GM21423 (cell line): ENCODE results near the gene PROX1.
"Not testable (repeated sequence)": the region's sequence is repeated elsewhere in the genome, so short reads cannot be mapped to it uniquely, and the experiment has no call there.

ENCODE experiments used
- ATAC-seq: cut with Tn5 transposase; IDR thresholded peaks from one replicate; pipeline ENCODE4 v1.9.1; 2021; ENCODE audit warnings: mild to moderate bottlenecking, moderate library complexity; ENCODE audit not compliant: unreplicated experiment

PROX1 gene

GRCh38 chr1:214066936-214067335, 79.2 kb downstream of the PROX1 start:
- no peak for ATAC-seq

GRCh38 chr1:214067397-214067796, 79.6 kb downstream of the PROX1 start:
- ATAC-seq: no peak

DNA sequence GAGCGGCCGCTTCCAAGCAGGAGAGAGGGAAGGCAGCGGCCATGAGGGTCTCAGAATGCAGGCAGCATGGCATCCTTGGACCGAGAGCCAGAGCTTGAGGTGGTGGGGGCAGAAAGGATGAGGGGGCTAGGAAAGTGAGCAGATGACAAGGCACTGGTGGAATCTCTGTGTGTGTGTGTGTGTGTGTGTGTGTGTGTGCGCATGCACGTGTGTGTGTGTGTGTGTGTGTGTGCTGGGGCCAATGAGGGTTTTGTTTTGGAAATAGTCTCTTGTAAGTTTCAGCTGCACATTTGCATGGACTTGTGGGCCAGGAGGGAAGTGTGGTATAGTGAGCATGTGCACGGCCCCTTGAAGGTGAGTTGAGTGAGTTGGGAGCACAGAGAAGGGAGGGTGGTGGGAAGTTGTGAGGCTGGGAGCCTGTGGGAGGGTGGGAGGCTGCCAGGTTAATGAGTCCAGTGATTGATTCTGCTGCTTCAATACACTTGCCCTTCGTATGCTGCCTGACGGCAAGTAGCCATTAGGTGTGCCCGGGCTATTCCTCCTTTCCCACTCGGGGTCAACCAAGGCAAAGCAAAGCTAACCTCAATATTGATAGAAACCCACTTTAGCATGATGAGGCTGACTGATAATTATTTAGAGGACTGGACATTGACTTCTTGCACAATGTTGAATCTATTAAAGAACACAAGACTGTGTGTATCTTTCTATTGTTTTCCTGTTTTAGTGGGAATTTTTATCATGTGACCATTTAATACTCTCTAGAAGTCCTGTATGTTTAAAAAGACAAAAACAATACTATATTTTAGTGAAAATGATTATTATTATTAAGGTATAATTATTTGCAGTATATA, 80.3 kb downstream of the PROX1 start:
- ATAC-seq: no peak

- no peak for ATAC-seq
These were observed 81.2 kb downstream of the PROX1 start for GRCh38 chr1:214068979-214069378.

- no peak for ATAC-seq
These were observed 83.7 kb downstream of the PROX1 start for GRCh38 chr1:214071469-214071868.

DNA sequence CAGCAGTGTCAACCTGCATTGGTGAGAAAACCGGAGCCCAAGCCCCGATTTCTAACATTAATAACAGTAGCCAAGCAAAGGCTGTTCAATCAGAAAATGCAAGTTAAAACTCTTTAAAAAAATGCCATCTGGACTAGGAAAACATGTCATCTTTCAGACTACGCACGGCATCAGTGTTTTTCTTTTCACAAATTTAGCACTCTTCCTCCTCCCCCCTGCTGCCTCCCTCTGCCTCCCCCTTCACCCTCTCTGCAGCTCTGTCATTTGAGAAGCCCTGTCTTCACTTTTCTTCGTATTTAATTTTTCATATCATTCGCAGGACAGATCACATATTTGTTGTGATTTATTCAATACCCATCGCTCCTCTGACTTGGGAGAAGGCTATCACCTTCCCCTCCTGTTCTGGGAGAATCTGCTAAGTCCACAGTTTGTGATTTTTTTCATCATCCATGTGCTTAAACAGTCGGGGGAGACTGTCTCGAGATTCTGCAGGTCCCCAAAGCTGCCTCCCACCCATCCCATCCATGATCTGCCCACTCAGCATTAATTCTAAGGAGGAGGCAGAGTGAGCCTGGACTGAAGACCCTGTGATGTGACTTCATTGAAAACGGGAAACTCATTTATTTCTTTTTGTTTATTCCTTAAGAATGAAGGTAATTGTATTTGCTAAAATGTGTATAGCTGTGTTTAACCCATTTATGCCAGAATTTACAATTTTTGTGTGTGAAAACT, 84.8 kb downstream of the PROX1 start:
- ATAC-seq: no peak

GRCh38 chr1:214074477-214074876, 86.7 kb downstream of the PROX1 start:
- no peak for ATAC-seq

DNA sequence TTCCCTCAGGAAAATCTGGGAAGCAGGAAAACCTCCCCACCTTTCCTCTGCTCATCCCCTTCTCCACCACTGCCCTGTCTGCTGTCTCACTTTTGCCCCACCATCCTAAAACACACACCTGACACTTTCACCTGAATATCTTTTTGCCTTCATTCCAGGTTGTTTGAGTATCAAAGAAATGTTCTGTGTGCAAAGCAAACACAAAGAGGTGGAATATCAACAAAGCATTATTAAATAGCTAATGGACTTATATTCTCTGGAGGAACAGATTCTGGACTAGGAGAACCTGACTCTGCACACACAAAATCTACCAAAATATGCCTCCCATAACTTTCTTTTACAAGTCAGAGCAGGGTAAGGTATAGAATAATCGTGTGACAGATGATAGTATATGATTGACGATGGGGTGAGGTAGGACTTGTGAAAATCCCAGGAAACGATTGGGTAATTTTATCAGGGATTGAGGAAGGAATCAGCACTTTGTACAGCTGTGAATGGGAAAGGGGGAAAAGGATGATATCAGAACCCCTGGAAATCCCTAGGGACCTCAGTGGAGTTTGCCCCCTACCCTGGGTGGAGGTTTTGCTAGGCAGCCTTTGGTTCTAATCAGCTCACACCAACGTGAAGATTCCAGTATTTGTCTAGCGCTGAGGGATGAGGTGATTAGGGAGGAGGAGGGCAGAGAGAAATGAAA, 87.7 kb downstream of the PROX1 start:
- ATAC-seq: no peak

DNA sequence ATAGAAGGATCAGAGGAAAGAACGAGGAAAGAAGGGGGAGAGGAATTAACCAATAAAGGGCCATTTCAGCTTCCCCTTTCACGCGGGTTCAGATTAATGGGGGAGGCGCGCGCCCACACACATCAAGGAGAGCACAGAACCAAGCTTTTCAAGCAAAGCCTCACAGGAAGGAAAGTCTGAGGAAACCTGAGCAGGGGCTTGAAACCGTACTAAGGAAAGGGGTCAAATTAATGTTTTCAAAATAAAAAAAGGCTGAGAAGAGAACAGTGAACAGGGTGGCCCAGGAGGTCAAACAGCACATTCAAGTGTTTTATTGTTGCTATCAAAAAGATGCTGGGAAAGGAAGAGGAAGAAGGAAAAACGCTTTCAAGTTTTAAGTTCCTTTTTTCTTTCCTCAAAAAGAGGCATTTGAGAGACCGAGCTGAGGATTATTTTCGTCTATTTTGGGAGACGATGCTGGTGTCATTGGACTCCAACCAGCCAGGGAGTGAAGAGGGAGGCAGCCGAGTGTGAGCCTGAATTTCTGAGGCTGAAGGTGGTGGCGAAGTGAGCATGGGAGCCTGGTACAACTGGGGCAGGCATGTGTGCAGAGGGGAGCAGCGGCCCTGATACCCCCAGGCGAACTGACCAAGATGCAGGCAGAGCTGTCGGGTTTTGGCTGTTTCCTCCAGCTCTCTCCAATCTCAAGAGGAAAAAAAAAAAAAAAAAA, 88.4 kb downstream of the PROX1 start:
- no peak for ATAC-seq

- ATAC-seq: no peak
These were observed 88.9 kb downstream of the PROX1 start for GRCh38 chr1:214076708-214077065.

GRCh38 chr1:214078950-214079349, 91.2 kb downstream of the PROX1 start:
- ATAC-seq: no peak

DNA sequence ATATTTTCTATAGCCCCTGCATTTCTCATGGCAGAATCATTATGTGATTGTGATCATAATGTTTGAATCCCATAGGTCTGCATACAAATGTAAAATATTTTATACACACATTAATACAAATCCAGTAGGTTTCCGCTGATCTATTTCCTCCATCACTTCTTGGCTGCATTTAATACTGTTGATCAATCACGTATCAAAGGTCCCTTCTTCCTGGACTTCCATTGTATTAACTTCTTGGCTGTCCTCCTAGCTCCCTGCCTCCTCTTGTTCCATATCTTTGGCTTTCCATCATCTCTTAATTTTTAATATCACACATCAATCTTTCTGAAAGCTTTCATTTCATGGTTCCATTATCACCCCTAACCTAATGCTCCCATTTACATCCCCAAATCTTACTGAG, 97.6 kb downstream of the PROX1 start:
- ATAC-seq: no peak

GRCh38 chr1:214086945-214087344, 99.2 kb downstream of the PROX1 start:
- ATAC-seq: no peak

- not testable (repeated sequence) for ATAC-seq
These were observed 101.2 kb downstream of the PROX1 start for GRCh38 chr1:214089003-214089402.
